ENCODE data around the gene OPA3. TPM values are rescaled to one million over a fixed set of nuclear protein-coding genes. Genes with fewer than 3 reads are reported as not detected.

OPA3 gene
- total and polyA plus RNA-seq, 12 donors = 4.3 to 34.1 (median 16.7) TPM

DNA sequence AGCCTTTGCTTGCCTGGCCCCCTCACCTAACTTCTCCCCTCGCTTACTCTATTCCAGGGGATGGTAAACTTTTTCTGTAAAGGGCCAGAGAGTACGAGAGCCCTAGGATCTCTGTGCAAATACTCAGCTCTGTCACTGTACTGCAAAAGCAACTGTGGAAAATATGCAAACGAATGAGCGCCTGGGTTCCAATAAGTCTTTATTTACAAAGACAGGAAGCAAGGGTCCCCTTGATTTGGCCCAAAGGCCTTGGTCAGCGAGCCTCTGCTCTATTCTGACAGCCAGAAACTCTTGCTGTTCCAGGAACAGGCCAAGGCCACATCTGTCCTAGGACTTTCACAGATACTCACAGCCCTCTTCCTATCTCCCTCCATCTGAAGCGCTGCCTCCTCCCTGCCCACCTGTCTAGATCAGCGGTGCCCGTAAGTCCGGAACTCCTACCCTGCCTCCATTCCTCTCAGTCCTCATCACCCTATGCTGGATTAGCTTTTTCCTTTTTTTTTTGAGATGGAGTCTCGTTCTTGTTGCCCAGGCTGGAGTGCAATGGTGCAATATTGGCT lies 37.3 kb downstream of the OPA3 start:
- peaks cover 0 to 10% of the 10 kb centered on the region in 2 donors for H3K4me1 ChIP-seq (replicated peaks in 1 of 2)
- WGBS, 4 donors = 69 to 79% (median 71%) methylated on average over 10 of the region's 10 CpGs
- no peak overlapping the region for H3K27ac ChIP-seq
- intact Hi-C loops (cut with DNase I) = no loop called here
- H3K9me3 ChIP-seq (replicated peaks in 1 of 3) = no peaks in the 10 kb centered on the region
- peak in 1 of 7 donors; percentile 36 for DNase-seq
- TF ChIP-seq, protein P1, sequence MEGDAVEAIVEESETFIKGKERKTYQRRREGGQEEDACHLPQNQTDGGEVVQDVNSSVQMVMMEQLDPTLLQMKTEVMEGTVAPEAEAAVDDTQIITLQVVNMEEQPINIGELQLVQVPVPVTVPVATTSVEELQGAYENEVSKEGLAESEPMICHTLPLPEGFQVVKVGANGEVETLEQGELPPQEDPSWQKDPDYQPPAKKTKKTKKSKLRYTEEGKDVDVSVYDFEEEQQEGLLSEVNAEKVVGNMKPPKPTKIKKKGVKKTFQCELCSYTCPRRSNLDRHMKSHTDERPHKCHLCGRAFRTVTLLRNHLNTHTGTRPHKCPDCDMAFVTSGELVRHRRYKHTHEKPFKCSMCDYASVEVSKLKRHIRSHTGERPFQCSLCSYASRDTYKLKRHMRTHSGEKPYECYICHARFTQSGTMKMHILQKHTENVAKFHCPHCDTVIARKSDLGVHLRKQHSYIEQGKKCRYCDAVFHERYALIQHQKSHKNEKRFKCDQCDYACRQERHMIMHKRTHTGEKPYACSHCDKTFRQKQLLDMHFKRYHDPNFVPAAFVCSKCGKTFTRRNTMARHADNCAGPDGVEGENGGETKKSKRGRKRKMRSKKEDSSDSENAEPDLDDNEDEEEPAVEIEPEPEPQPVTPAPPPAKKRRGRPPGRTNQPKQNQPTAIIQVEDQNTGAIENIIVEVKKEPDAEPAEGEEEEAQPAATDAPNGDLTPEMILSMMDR (IDR thresholded peaks at IDR 0.05) = no peak
- no peak for TF ChIP-seq POLR2A (IDR thresholded peaks at IDR 0.05)
- no peaks in the 10 kb centered on the region for H3K36me3 ChIP-seq (replicated peaks in 1 of 2)
- no peaks in the 10 kb centered on the region for H3K27me3 ChIP-seq
- H3K4me3 ChIP-seq = no peak overlapping the region

DNA sequence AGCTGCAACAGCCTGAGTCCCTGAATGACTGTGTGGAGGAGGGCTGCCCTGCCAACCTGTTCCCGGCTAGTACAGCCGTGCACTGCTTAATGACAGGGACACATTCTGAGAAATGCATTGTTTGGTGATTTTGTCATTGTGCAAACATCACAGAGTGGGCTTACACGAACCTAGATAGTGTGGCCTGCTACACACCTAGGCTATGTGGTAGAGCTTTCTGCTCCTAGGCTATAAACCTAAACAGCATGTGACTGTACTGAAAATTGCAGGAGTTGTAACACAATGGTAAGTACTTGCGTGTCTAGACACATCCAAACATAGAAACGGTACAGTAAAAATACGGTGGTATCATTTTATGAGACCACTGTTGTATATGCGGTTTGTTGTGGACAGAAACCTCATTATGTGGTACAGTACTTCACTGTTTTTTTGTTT lies 42.4 kb downstream of the OPA3 start:
- H3K4me1 ChIP-seq (replicated peaks in 1 of 2) = peaks cover 0 to 6% of the 10 kb centered on the region in 2 donors
- no peak overlapping the region for H3K27ac ChIP-seq
- intact Hi-C loops (cut with DNase I) = no loop called here
- H3K36me3 ChIP-seq (replicated peaks in 1 of 2) = no peaks in the 10 kb centered on the region
- DNase-seq = no peak
- no peaks in the 10 kb centered on the region for H3K27me3 ChIP-seq
- no peak overlapping the region for H3K4me3 ChIP-seq
- no peaks in the 10 kb centered on the region for H3K9me3 ChIP-seq (replicated peaks in 1 of 3)
- TF ChIP-seq, protein P1 (IDR thresholded peaks at IDR 0.05) = no peak
- WGBS, 4 donors = 75 to 84% (median 76%) methylated on average over 7 of the region's 7 CpGs

DNA sequence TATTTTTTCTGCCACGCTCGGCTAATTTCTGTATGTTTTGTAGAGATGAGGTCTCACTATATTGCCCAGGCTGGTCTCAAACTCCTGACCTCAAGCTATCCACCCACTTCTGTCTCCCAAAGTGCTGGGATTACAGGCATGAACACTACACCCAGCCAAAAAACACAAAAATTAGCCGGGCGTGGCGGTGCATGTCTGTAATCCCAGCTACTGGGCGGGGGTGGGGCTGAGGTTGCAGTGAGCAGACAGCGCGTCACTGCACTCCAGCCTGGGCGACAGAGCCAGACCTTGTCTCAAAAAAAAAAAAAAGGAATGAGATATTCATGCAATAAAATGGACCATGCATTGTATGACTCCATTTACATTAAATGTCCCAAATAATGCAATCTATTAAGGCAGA lies 45.1 kb downstream of the OPA3 start:
- Histone ChIP-seq H3K27me3 (no peaks in the 10 kb centered on the region), H3K36me3 (replicated peaks in 1 of 2) (no peaks in the 10 kb centered on the region), H3K9me3 (replicated peaks in 1 of 3) (no peaks in the 10 kb centered on the region), H3K4me3 (no peak overlapping the region), H3K4me1 (replicated peaks in 1 of 2) (peaks cover 0 to 5% of the 10 kb centered on the region in 2 donors), H3K27ac (no peak overlapping the region)
- intact Hi-C loops (cut with DNase I) = no loop called here
- DNase-seq = no peak
- 86 to 92% (median 89%) methylated on average over 9 of the region's 9 CpGs for WGBS, 4 donors
- TF ChIP-seq POLR2A (IDR thresholded peaks at IDR 0.05) = no peak
- TF ChIP-seq, protein P1 (IDR thresholded peaks at IDR 0.05) = no peak

DNA sequence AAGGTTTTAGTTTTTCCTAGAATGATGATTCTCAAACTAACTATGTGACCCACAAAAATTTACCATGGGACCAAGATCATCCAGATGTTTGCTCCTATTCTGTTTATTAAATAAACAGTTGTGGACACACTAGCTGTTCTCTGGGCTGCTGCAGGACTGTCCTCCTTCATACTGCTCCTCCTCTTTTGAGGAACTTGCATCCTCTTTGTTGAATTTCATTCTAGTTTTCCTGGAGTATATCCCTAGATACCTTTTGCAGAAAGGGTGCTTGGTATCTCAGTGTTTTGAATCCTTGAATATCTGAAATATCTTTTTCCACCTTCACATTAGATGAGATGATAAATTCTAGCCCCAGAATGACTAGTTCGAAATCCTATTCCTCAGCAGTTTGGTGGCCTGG lies 53.3 kb downstream of the OPA3 start:
- H3K9me3 ChIP-seq (replicated peaks in 1 of 3) = no peaks in the 10 kb centered on the region
- no peaks in the 10 kb centered on the region for H3K27me3 ChIP-seq
- TF ChIP-seq, protein P1 (IDR thresholded peaks at IDR 0.05) = no peak
- no peak for TF ChIP-seq POLR2A (IDR thresholded peaks at IDR 0.05)
- 91 to 95% (median 93%) methylated on average over 1 of the region's 1 CpG for WGBS, 4 donors
- intact Hi-C loops (cut with DNase I) = no loop called here
- peaks cover 0 to 6% of the 10 kb centered on the region in 2 donors for H3K36me3 ChIP-seq (replicated peaks in 1 of 2)
- H3K4me3 ChIP-seq = no peak overlapping the region
- no peak for DNase-seq
- H3K27ac ChIP-seq = no peak overlapping the region
- H3K4me1 ChIP-seq (replicated peaks in 1 of 2) = peaks cover 16 to 18% of the 10 kb centered on the region in 2 donors

All from adrenal gland (tissue), 12 donors.